Ovary (tissue), 9 donors: ENCODE results near the gene ELMOD3. TPM values are rescaled to one million over a fixed set of nuclear protein-coding genes. Genes with fewer than 3 reads are reported as not detected.

ENCODE experiments used
- DNase-seq, 5 donors: peaks; one replicate each; pipeline ENCODE4 v3.0.0-alpha.2; 2019 to 2020
- H3K27ac ChIP-seq, 2 donors: fragments of 200-600 bp; one replicate each; pipeline versions ENCODE4 v1.5.1 to v1.8.0; 2019 to 2022
- H3K27me3 ChIP-seq: fragments of 200-600 bp; one replicate; pipeline ENCODE4 v1.8.0; 2022
- H3K36me3 ChIP-seq: fragments of 200-600 bp; sonication (generic); one replicate; pipeline ENCODE4 v1.5.1; 2019
- H3K4me1 ChIP-seq: one replicate; pipeline ENCODE4 v1.8.1; 2013; ENCODE audit warnings: mild to moderate bottlenecking, moderate library complexity; ENCODE audit not compliant: insufficient read depth
- H3K4me3 ChIP-seq: fragments of 200-600 bp; sonication (generic); one replicate; pipeline ENCODE4 v1.5.1; 2017
- H3K9me3 ChIP-seq, 2 donors: fragments of 200-600 bp in 1 of 2; sonication (generic) in 1 of 2; one replicate each; pipeline versions ENCODE4 v1.5.1 to v1.8.1; 2013 to 2019; ENCODE audit warnings: mild to moderate bottlenecking in 1 of 2, moderate library complexity in 1 of 2
- CTCF ChIP-seq, 3 donors: fragments of 450-650 bp in 2 of 3; fragments of 200-600 bp in 1 of 3; IDR thresholded peaks; one replicate each; pipeline versions ENCODE4 v1.5.1 to v1.8.0; 2016 to 2022; ENCODE audit warnings: antibody characterized with exemption in 3 of 3, mild to moderate bottlenecking in 1 of 3
- EP300 ChIP-seq: sonication (generic); formaldehyde crosslinking; IDR thresholded peaks from one replicate; pipeline ENCODE4 v1.6.1; 2017; ENCODE audit warnings: antibody characterized with exemption
- POLR2A ChIP-seq: fragments of 450-650 bp; IDR thresholded peaks from one replicate; pipeline ENCODE4 v1.6.1; 2017; ENCODE audit warnings: antibody characterized with exemption, mild to moderate bottlenecking, moderate library complexity
- WGBS, 3 donors: extraction: QIAGEN DNeasy Blood & Tissue Kit in 1 of 3; methylation state at CpG; one replicate each; pipeline versions ENCODE4 v1.1.5 to v1.1.7; 2013 to 2017; 5-methylcytosine and 5-hydroxymethylcytosine counted together
- intact Hi-C, 4 donors: fragments of 100-400 bp; cut with DNase I; formaldehyde crosslinking; loops; one replicate each; pipeline versions ENCODE4 v1.11.0 to v1.15.1; 2022 to 2023
- polyA plus RNA-seq, 2 donors: library from polyadenylated mRNA; stranded (reverse); fragments of 200-250 nt in 1 of 2; fragments of 350-450 nt in 1 of 2; fragmentation: Illumina TruSeq in 1 of 2; extraction: RNeasy Lipid Tissue Mini Kit (QIAGEN cat#74804) in 1 of 2; gene quantifications; one replicate each; pipeline ENCODE4 v1.2.3, GENCODE V29; 2013 to 2014
- total RNA-seq, 7 donors: library from RNA; depleted of rRNA in 2 of 7; stranded (reverse); fragments of >200 nt in 2 of 7; fragmentation: NEBNext Ultra II Directional in 3 of 7; extraction: Animal tissue kit (Norgen Biotek cat#: 25700) in 3 of 7; gene quantifications; one replicate each; pipeline versions ENCODE4 v1.1.0 to v1.2.4, GENCODE V29; 2016 to 2023
- donor health status: DM: no; HTN: no; CAD: no; lungs with moderate emphysema.
- donor health status: DM: no; HTN: no; CAD: no.
- donor health status: Bipolar disorder and iron deficiency.
- donor health status: DM: yes; HTN: yes; CAD: no.
- donor health status: DM: no; HTN: no; CAD: no.
- donor health status: DM: yes; HTN: yes; CAD: no.

ELMOD3 gene
- total and polyA plus RNA-seq, 9 donors: 13.0 to 23.0 (median 17.3) TPM

- peak overlapping the region; percentile 44 to 76 for H3K27ac ChIP-seq
- peaks cover 17% of the 10 kb centered on the region for H3K4me1 ChIP-seq
- DNase-seq: no peak
- no peaks in the 10 kb centered on the region for H3K36me3 ChIP-seq
- no peak for TF ChIP-seq POLR2A
- TF ChIP-seq EP300: no peak
- no peak for TF ChIP-seq CTCF (IDR thresholded peaks at IDR 0.05)
- intact Hi-C loops: loop anchor here in 2 of 4 donors (5.0 kb wide), 1 partner anchor 103 kb away; the partner anchor contains the start of gene MAT2A (in 2 of the 2)
- no peaks in the 10 kb centered on the region for H3K27me3 ChIP-seq
- H3K9me3 ChIP-seq: no peaks in the 10 kb centered on the region
- H3K4me3 ChIP-seq: no peak overlapping the region
- WGBS, 3 donors: 81 to 93% (median 90%) methylated on average over 7 to 8 of the region's 8 CpGs
Observed at GRCh38 chr2:85434696-85435095, 80.1 kb downstream of the ELMOD3 start.

- Histone ChIP-seq H3K36me3 (no peaks in the 10 kb centered on the region), H3K9me3 (no peaks in the 10 kb centered on the region), H3K27ac (peak overlapping the region; percentile 7 to 76), H3K4me1 (peaks cover 17% of the 10 kb centered on the region), H3K4me3 (no peak overlapping the region), H3K27me3 (no peaks in the 10 kb centered on the region)
- intact Hi-C loops: loop anchor here in 2 of 4 donors (5.0 kb wide), 1 partner anchor 102 kb away; the partner anchor contains the start of gene MAT2A (in 2 of the 2)
- DNase-seq: no peak
- 95% methylated on average over 21 of the region's 21 CpGs for WGBS, 3 donors
- TF ChIP-seq POLR2A (no peak), CTCF (IDR thresholded peaks at IDR 0.05) (no peak)
Observed at GRCh38 chr2:85435220-85435958, 80.8 kb downstream of the ELMOD3 start.

GRCh38 chr2:85435981-85436835 lies 81.6 kb downstream of the ELMOD3 start:
- Histone ChIP-seq H3K9me3 (no peaks in the 10 kb centered on the region), H3K4me1 (peaks cover 17% of the 10 kb centered on the region), H3K27me3 (no peaks in the 10 kb centered on the region), H3K27ac (peak overlapping the region; percentile 76 to 91), H3K4me3 (no peak overlapping the region), H3K36me3 (no peaks in the 10 kb centered on the region)
- intact Hi-C loops: loop anchor here in 2 of 4 donors (5.0 kb wide), 1 partner anchor 101 kb away; the partner anchor contains the start of gene MAT2A (in 2 of the 2)
- no peak for DNase-seq
- TF ChIP-seq EP300 (no peak), CTCF (IDR thresholded peaks at IDR 0.05) (no peak), POLR2A (no peak)
- 92 to 96% (median 95%) methylated on average over 16 of the region's 16 CpGs for WGBS, 3 donors

GRCh38 chr2:85436836-85437487 lies 82.4 kb downstream of the ELMOD3 start:
- intact Hi-C loops: loop anchor here in 2 of 4 donors (5.0 kb wide), 1 partner anchor 100 kb away; the partner anchor contains the start of gene MAT2A (in 2 of the 2)
- no peaks in the 10 kb centered on the region for H3K36me3 ChIP-seq
- no peak for TF ChIP-seq POLR2A
- no peak for TF ChIP-seq EP300
- no peak for TF ChIP-seq CTCF (IDR thresholded peaks at IDR 0.05)
- H3K4me1 ChIP-seq: peaks cover 17% of the 10 kb centered on the region
- H3K9me3 ChIP-seq: no peaks in the 10 kb centered on the region
- peak overlapping the region; percentile 53 for H3K4me3 ChIP-seq
- peak overlapping the region; percentile 76 to 91 for H3K27ac ChIP-seq
- DNase-seq: no peak
- WGBS, 3 donors: 49 to 66% (median 60%) methylated on average over 10 of the region's 10 CpGs
- no peaks in the 10 kb centered on the region for H3K27me3 ChIP-seq
